ENCODE data around the gene HRNR.
A peak's percentile ranks its signal among the peaks of the same experiment; 100 is the strongest.

The HRNR gene

GRCh38 chr1:152188673-152189591 lies 35.1 kb downstream of the HRNR start:
- peak; percentile 74 for DNase-seq (ENCODE audit: low read depth)

GRCh38 chr1:152186556-152187285 lies 37.3 kb downstream of the HRNR start:
- no peak for DNase-seq (ENCODE audit: low read depth)

DNA sequence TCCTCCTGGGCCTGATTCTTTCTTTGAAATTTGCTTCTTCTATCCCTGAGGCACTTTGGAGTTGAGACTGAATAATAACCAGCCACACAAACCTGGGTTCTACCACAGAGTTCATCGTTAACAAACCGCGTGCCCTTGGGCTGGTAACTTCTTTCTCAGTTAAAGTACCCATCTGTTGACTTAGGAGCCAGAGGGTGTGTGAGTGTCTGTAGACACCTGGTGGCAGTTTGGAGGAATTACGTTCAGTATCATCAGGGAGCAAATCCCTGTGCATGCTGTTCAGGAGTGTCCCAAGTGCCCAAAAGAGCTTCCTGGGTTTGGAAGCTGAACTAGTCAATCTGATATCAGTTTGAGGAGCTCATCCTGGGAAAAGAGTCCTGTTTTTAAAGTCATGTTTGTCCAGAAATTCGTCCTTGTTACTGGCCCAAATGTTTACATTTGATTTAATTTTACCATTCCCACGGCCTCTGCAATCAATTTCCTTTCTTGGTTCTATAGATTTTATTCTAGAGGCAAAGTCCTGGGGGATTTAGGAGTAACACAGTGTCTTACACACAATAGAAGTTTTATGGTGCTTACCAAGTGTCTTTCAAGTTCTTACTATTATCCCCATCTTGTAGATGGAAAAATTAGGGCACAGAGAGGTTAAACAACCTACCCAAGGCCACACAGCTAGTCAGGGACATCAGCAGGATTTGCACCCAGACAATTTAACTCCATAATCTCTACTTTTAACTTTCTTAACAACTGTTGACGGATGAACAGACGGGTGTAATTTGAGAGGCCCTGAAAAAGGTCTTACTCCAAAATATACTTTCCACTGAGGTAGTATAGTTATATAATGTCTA lies 38.2 kb downstream of the HRNR start:
- DNase-seq (ENCODE audit: low read depth), result peak; percentile 15

DNA sequence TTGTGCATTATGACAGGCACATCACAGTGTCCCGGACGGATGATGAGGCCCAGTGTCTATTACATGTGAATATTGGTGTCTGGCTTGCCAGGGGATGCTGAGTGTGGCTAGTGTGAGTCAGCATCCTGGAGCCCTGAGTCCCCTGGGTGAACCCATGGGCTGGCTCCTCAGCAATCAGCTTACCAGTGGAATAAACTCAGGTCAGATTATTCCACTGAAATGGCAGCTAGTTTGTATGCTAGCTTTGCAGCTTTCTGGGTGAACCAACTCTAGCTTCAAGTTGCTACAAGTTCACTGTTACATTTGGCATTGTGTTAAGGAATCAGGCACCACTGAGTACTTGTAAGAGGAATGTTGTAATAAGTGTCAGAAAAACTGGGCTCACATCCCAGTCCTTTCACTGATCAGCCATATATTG lies 41.0 kb downstream of the HRNR start:
- no peak for DNase-seq (ENCODE audit: low read depth)

DNA sequence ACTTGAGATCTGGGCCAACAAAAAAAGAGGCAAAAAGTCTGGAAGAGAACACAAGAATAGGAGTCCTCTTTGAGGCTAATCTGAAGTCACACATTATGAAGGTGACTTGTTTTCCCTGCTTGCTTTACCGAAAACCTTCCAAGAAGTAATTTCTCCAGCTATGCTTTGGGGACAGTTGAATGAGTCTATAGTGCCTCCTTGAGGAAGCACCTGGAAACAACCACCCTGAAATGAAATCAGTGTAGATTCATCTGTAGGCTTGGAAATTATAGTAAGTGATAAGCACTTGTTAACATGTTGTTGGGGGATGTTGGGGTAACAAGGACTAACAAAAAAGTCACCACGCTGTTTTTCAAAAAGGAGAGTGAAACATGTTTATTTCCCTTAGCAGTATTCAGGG lies 41.6 kb downstream of the HRNR start:
- DNase-seq (ENCODE audit: low read depth), result no peak

- no peak for DNase-seq (ENCODE audit: low read depth)
Observed at GRCh38 chr1:152179566-152179965, 44.4 kb downstream of the HRNR start.

DNA sequence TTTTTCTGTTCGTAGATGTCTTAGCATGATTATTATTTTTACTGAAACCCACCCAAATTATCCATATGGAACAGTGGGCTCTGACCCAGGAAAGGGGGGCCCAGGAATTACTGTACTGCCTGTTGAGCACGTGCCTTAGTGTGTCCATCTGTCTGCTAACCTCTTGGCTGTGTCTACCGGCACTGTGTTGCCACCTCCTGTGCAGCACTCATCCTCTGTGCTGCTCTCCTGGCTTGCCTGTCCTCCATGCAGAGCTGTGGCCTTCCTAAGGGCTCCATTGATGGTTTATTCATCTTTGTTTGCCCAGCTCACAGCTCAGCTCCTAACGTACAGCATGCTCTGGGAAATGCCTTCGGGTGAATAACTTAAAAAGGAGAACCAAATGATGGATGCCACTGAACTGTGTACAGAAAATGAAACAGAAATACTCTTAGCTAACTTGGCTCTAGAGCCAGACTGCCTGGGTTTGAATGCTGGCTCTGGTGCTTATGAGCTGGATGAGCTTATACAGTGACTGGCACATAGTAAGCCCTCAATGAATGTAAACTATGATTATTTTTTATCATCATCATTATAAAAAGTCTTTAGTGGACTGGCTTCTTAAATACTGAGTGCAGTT lies 53.6 kb downstream of the HRNR start:
- no peak for DNase-seq (ENCODE audit: low read depth)

- DNase-seq (ENCODE audit: low read depth), result no peak
Observed at GRCh38 chr1:152169366-152170025, 54.5 kb downstream of the HRNR start.

- no peak for DNase-seq (ENCODE audit: low read depth)
Observed at GRCh38 chr1:152168535-152168868, 55.5 kb downstream of the HRNR start.

DNA sequence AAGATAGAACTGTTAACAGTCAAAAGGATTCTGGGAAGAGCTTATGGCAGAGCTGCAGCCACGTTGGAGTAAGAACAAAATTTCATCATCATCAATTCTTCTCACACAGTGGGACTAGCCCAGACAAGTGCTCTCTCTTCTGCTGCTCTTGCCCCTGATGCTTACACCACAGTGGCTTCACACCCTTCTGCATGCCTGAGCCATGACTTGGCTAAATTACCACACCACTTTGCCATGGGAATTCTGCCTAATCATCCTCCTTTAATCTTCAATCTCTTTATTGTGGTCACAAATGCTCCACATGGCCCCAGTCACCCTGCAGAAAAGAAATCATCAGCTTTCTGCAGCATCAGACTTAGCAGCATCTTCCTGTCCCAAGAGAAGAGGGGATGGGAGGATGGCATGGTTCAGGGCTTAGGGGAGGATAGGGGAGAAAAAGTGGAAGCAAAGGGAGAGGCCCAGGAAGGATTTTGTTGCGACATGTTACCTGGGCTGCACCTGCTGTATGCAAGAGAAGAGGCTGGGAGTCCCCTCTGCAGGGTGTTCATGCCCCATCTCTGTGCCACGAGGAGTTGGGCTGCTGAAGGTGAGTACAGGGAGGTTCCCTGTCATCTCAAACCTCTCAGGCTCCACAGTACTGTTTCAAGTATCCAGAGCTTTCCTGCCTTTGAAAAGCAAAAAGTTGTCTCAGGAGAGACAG lies 56.0 kb downstream of the HRNR start:
- no peak for DNase-seq (ENCODE audit: low read depth)

GRCh38 chr1:152166966-152167365 lies 57.0 kb downstream of the HRNR start:
- DNase-seq (ENCODE audit: low read depth), result no peak

GRCh38 chr1:152165286-152166077 lies 58.5 kb downstream of the HRNR start:
- no peak for DNase-seq (ENCODE audit: low read depth)

- DNase-seq (ENCODE audit: low read depth), result no peak
Observed at GRCh38 chr1:152164517-152165136, 59.4 kb downstream of the HRNR start.

DNA sequence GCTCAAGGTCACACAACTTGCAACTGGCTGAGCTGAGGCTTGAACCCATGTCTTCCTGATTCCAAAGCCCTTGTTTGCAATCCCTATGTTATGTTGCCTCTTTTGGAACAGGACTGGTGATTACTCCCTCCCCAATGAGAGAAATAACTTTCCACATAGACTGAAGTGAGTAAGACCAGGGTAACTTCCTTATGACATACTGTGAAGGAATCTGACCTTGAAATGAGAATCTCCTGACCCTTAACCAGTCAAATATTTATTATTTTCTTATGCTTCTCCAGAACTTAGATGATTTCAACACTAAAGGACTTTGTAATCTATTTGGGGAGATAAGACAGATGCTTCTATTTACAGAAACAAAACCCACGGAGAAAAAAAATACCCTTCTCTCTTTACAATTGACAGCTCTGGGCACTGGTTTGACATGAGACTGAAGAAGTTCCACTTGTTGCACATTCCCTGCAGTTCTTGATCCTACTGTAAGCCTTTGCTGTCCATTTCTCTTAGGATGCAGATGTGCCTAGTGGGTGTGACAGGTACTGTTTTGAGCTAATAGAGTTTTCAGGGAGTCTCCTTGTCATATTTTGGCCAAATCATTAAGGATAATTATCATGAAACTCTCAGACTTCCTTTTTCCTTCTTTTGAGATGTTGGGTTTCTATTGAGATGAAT lies 61.1 kb downstream of the HRNR start:
- no peak for DNase-seq (ENCODE audit: low read depth)

Data from stimulated activated CD8-positive, alpha-beta memory T cell treated with anti-CD3 and anti-CD28 coated beads, Interleukin-15, amount 100 ng/mL, for 1 hour (primary cell).